Right atrium auricular region (tissue), 2 donors: ENCODE measurements around the gene OR5K3. TPM values are rescaled to one million over a fixed set of nuclear protein-coding genes. Genes with fewer than 3 reads are reported as not detected.

Source experiments
- DNase-seq: peaks from one replicate; pipeline ENCODE4 v3.0.0-alpha.2; 2019; ENCODE audit warnings: low spot score
- H3K27ac ChIP-seq, 2 donors: fragments of 200-600 bp; sonication (generic); 1 replicate in 1 of 2; 2 replicates in 1 of 2; pipeline ENCODE4 v1.5.1; 2016 to 2019
- H3K27me3 ChIP-seq, 2 donors: fragments of 200-600 bp; sonication (generic); one replicate each; pipeline versions ENCODE4 v1.5.1 to v1.6.0; 2017 to 2019
- H3K36me3 ChIP-seq: fragments of 200-600 bp; sonication (generic); one replicate; pipeline ENCODE4 v1.5.1; 2016
- H3K4me1 ChIP-seq, 2 donors: fragments of 200-600 bp; sonication (generic); one replicate each; pipeline versions ENCODE4 v1.5.1 to v1.6.0; 2017 to 2019
- H3K4me3 ChIP-seq, 2 donors: fragments of 200-600 bp; sonication (generic); 1 replicate in 1 of 2; 2 replicates in 1 of 2; pipeline ENCODE4 v1.5.1; 2017 to 2019; ENCODE audit warnings: mild to moderate bottlenecking in 1 of 2, moderate library complexity in 1 of 2
- H3K9me3 ChIP-seq, 2 donors: fragments of 200-600 bp; sonication (generic); one replicate each; pipeline ENCODE4 v1.5.1; 2019
- CTCF ChIP-seq, 2 donors: fragments of 200-600 bp; sonication (generic); IDR thresholded peaks; one replicate each; pipeline ENCODE4 v1.5.1; 2019; ENCODE audit warnings: antibody characterized with exemption in 2 of 2
- total RNA-seq, 2 donors: library from RNA; depleted of rRNA; stranded (reverse); fragments of >200 nt; gene quantifications; one replicate each; pipeline ENCODE4 v1.1.0, GENCODE V29; 2016

Gene OR5K3
- total RNA-seq, 2 donors from 2014 or later = not detected

DNA sequence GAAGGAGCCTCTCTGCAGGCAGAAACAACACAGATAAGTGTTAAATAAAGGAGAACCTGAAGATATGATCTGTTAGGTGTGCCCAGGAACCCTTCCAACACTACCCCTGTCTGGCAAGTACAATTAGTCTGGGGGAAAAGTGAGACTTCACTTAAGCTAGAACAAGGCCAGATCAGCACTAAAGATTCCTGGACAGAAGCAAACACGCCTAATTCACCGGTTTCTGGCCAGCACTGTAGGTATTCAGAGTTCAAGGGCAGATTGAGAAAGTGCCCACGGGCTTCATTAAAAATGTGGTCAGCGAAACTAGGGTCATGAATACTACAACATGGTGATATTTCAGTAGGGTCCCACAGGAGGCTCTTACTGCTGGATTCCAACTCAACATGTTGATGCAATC is 43.9 kb downstream of the OR5K3 start:
- Histone ChIP-seq H3K36me3 (no peaks in the 10 kb centered on the region), H3K4me1 (no peaks in the 10 kb centered on the region), H3K27me3 (no peaks in the 10 kb centered on the region), H3K9me3 (peaks cover 0 to 24% of the 10 kb centered on the region in 2 donors), H3K27ac (no peak overlapping the region), H3K4me3 (no peak overlapping the region)
- no peak for DNase-seq
- TF ChIP-seq CTCF (IDR thresholded peaks at IDR 0.05) = no peak

GRCh38 chr3:98440283-98440682 is 49.8 kb downstream of the OR5K3 start:
- no peak for TF ChIP-seq CTCF (IDR thresholded peaks at IDR 0.05)

More at GRCh38 chr3:98440283-98440682, 49.8 kb downstream of the OR5K3 start:
- Histone ChIP-seq H3K9me3 (no peaks in the 10 kb centered on the region), H3K27me3 (no peaks in the 10 kb centered on the region), H3K4me3 (no peak overlapping the region), H3K27ac (no peak overlapping the region), H3K36me3 (no peaks in the 10 kb centered on the region), H3K4me1 (no peaks in the 10 kb centered on the region)
- no peak for DNase-seq

Other genes with a start within 250 kb of the OR5K3 start
- gene OR5H14, start 243.2 kb upstream of the OR5K3 start, total RNA-seq = not detected
- not detected for gene OR5H15, start 224.0 kb upstream of the OR5K3 start, total RNA-seq
- gene OR5H6, start 126.4 kb upstream of the OR5K3 start, total RNA-seq = not detected
- gene OR5H2, start 108.2 kb upstream of the OR5K3 start, total RNA-seq = not detected
- not detected for gene OR5K4, start 36.8 kb upstream of the OR5K3 start, total RNA-seq
- not detected for gene OR5K1, start 72.5 kb downstream of the OR5K3 start, total RNA-seq
- not detected for gene OR5K2, start 107.0 kb downstream of the OR5K3 start, total RNA-seq
- gene CLDND1, start 132.2 kb downstream of the OR5K3 start, total RNA-seq = 100 to 1,000 TPM; 138 to 152 TPM
- gene GPR15, start 141.3 kb downstream of the OR5K3 start, total RNA-seq = not detected
- gene CPOX, start 202.9 kb downstream of the OR5K3 start, total RNA-seq = 1 to 10 TPM; 7.8 to 9.1 TPM